Astrocyte (in vitro differentiated cells and primary cell): ENCODE measurements around the gene HNRNPUL1. TPM values are rescaled to one million over a fixed set of nuclear protein-coding genes. Genes with fewer than 3 reads are reported as not detected.

Experiments used
- DNase-seq: peaks from one replicate; pipeline ENCODE4 v3.0.0-alpha.2; 2010; ENCODE audit warnings: low read depth
- FAIRE-seq: peaks from 2 replicates; lab custom pipeline; 2011; peaks lifted over from hg19 to GRCh38; lab: Jason Lieb, UNC
- H2AFZ ChIP-seq: 2 replicates; pipeline ENCODE4 v1.6.0; 2012; ENCODE audit warnings: low read depth, low read length, inconsistent platforms
- H3K27ac ChIP-seq: 2 replicates; pipeline ENCODE4 v1.5.1; 2011; ENCODE audit warnings: low read depth, low read length, inconsistent platforms
- H3K27me3 ChIP-seq: 2 replicates; pipeline ENCODE4 v1.6.0; 2011; ENCODE audit warnings: low read length, inconsistent platforms; ENCODE audit not compliant: insufficient read depth
- H3K36me3 ChIP-seq: 2 replicates; pipeline ENCODE4 v1.5.1; 2011; ENCODE audit warnings: low read length, inconsistent platforms; ENCODE audit not compliant: insufficient read depth
- H3K4me1 ChIP-seq: 2 replicates; pipeline ENCODE4 v1.5.1; 2011; ENCODE audit warnings: low read length, inconsistent platforms; ENCODE audit not compliant: insufficient read depth
- H3K4me2 ChIP-seq: 2 replicates; pipeline ENCODE4 v1.6.0; 2012; ENCODE audit warnings: low read length, inconsistent platforms
- H3K4me3 ChIP-seq: 2 replicates; pipeline ENCODE4 v1.5.1; 2011; ENCODE audit warnings: low read depth, mild to moderate bottlenecking, low read length, inconsistent platforms; ENCODE audit not compliant: insufficient read depth
- H3K79me2 ChIP-seq: 2 replicates; pipeline ENCODE4 v1.6.0; 2012; ENCODE audit warnings: mild to moderate bottlenecking, low read length, inconsistent platforms; ENCODE audit not compliant: insufficient read depth
- H3K9ac ChIP-seq: 2 replicates; pipeline ENCODE4 v1.6.0; 2012; ENCODE audit warnings: mild to moderate bottlenecking, low read length, inconsistent platforms
- H3K9me3 ChIP-seq: 2 replicates; pipeline ENCODE4 v1.5.1; 2012; ENCODE audit warnings: low read depth, mild to moderate bottlenecking, low read length, inconsistent platforms; ENCODE audit not compliant: insufficient read depth
- H4K20me1 ChIP-seq: 2 replicates; pipeline ENCODE4 v1.6.0; 2012; ENCODE audit warnings: low read length, inconsistent platforms; ENCODE audit not compliant: insufficient read depth
- H3K27ac Mint-ChIP-seq: one replicate; pipeline ENCODE4 v1.8.0; 2021; ENCODE audit warnings: mild to moderate bottlenecking, mixed read lengths; ENCODE audit not compliant: unreplicated experiment
- H3K27me3 Mint-ChIP-seq: one replicate; pipeline ENCODE4 v1.8.0; 2021; ENCODE audit warnings: low read depth, mixed read lengths; ENCODE audit not compliant: unreplicated experiment
- H3K36me3 Mint-ChIP-seq: one replicate; pipeline ENCODE4 v1.8.0; 2021; ENCODE audit warnings: low read depth, mixed read lengths; ENCODE audit not compliant: unreplicated experiment
- H3K4me1 Mint-ChIP-seq: one replicate; pipeline ENCODE4 v1.8.0; 2021; ENCODE audit warnings: low read depth, mixed read lengths; ENCODE audit not compliant: unreplicated experiment
- H3K4me3 Mint-ChIP-seq: one replicate; pipeline ENCODE4 v1.8.0; 2021; ENCODE audit warnings: mild to moderate bottlenecking, moderate library complexity, mixed read lengths; ENCODE audit not compliant: unreplicated experiment
- H3K9me3 Mint-ChIP-seq: one replicate; pipeline ENCODE4 v1.8.0; 2021; ENCODE audit warnings: mild to moderate bottlenecking, mixed read lengths; ENCODE audit not compliant: unreplicated experiment
- CTCF ChIP-seq: IDR thresholded peaks from 2 replicates; pipeline ENCODE4 v1.5.1; 2011; ENCODE audit warnings: low read depth, mild to moderate bottlenecking, inconsistent platforms, low read length, moderate library complexity; ENCODE audit not compliant: insufficient read depth
- EZH2 ChIP-seq: IDR thresholded peaks from 2 replicates; pipeline ENCODE4 v1.6.1; 2012; ENCODE audit warnings: mild to moderate bottlenecking, low read length, inconsistent platforms; ENCODE audit not compliant: insufficient read depth
- total RNA-seq: library from RNA; stranded (reverse); gene quantifications from 2 replicates; pipeline ENCODE4 v1.2.1, GENCODE V29; 2021

HNRNPUL1 gene
- total RNA-seq, 1 donor from 2014 or later, result 174 TPM

- Histone ChIP-seq H3K79me2 (peaks cover 60% of the 10 kb centered on the region), H3K27ac (peak overlapping the region; percentile 98), H3K4me2 (peak overlapping the region; percentile 99), H2AFZ (peak overlapping the region; percentile 54), H3K4me1 (peaks cover 27% of the 10 kb centered on the region), H3K4me3 (peak overlapping the region; percentile 87), H3K36me3 (peaks cover 35% of the 10 kb centered on the region), H3K9me3 (no peaks in the 10 kb centered on the region), H3K27me3 (no peaks in the 10 kb centered on the region), H4K20me1 (peaks cover 40% of the 10 kb centered on the region), H3K9ac (peak overlapping the region; percentile 99)
- DNase-seq (peak; percentile 8), FAIRE-seq (no peak)
- no peaks in the 10 kb centered on the region for H3K9me3 Mint-ChIP-seq
- TF ChIP-seq EZH2 (no peak), CTCF (no peak)
- peak overlapping the region; percentile 99 for H3K27ac Mint-ChIP-seq
- peaks cover 7% of the 10 kb centered on the region for H3K36me3 Mint-ChIP-seq
- H3K4me1 Mint-ChIP-seq, result peaks cover 21% of the 10 kb centered on the region
- no peaks in the 10 kb centered on the region for H3K27me3 Mint-ChIP-seq
- H3K4me3 Mint-ChIP-seq, result peak overlapping the region; percentile 88
Observed at GRCh38 chr19:41264581-41265394, 616 bp downstream of the HNRNPUL1 start.

GRCh38 chr19:41265395-41266153 is 1.4 kb downstream of the HNRNPUL1 start:
- peaks cover 63% of the 10 kb centered on the region for H3K79me2 ChIP-seq

More at GRCh38 chr19:41265395-41266153, 1.4 kb downstream of the HNRNPUL1 start:
- Histone ChIP-seq H3K4me1 (peaks cover 27% of the 10 kb centered on the region), H3K4me3 (peak overlapping the region; percentile 87), H3K36me3 (peaks cover 36% of the 10 kb centered on the region), H4K20me1 (peaks cover 40% of the 10 kb centered on the region), H3K4me2 (peak overlapping the region; percentile 99), H3K9ac (peak overlapping the region; percentile 99), H3K27ac (peak overlapping the region; percentile 98), H2AFZ (no peak overlapping the region), H3K27me3 (no peaks in the 10 kb centered on the region), H3K9me3 (no peaks in the 10 kb centered on the region)
- H3K4me3 Mint-ChIP-seq, result peak overlapping the region; percentile 88
- H3K27ac Mint-ChIP-seq, result peak overlapping the region; percentile 98
- peaks cover 4% of the 10 kb centered on the region for H3K36me3 Mint-ChIP-seq
- H3K9me3 Mint-ChIP-seq, result no peaks in the 10 kb centered on the region
- FAIRE-seq, result no peak
- H3K4me1 Mint-ChIP-seq, result peaks cover 21% of the 10 kb centered on the region
- no peak for TF ChIP-seq CTCF
- TF ChIP-seq EZH2, result no peak
- DNase-seq, result peak; percentile 13
- H3K27me3 Mint-ChIP-seq, result no peaks in the 10 kb centered on the region
